Measurements from ENCODE around the gene PARP12. TPM values are rescaled to one million over a fixed set of nuclear protein-coding genes. Genes with fewer than 3 reads are reported as not detected.

The PARP12 gene
- polyA plus RNA-seq, 1 donor (not counting 4 experiments of a cell fraction or from before 2014, with no cell fraction given), result 66.0 TPM

DNA sequence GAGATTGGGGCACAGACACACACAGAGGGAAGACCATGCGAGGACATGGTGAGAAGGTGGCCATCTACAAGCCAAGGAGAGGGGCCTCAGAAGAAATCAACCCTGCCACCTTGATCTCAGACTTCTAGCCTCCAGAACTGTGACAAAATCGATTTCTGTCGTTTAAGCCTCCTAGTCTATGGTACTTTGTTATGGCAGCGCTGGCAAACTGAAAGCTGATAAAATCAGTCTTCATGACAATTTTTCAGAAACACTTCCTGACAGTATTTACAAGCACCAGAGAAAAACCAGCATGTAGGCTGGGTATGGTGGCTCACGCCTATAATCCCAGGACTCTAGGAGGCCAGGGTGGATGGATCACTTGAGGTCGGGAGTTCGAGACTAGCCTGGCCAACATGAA is 4.2 kb downstream of the PARP12 start:
- no peak for TF ChIP-seq CTCF (optimal IDR thresholded peaks at IDR 0.05 in 1 of 3, IDR thresholded peaks at IDR 0.05 in 1 of 3, conservative IDR thresholded peaks at IDR 0.05 in 1 of 3; ENCODE audit: extremely low read depth in 1 of 3, insufficient read depth in 2 of 3, low read length in 3 of 3)
- no peak for TF ChIP-seq EZH2 (IDR thresholded peaks at IDR 0.05; ENCODE audit: low read length)
- DNase-seq (ENCODE audit: low read depth, low spot score) (no peak), FAIRE-seq (no peak)
- H3K9ac ChIP-seq (ENCODE audit: control insufficient read depth, extremely low read depth, insufficient read depth, low read length), result no peak overlapping the region
- H3K9me1 ChIP-seq (ENCODE audit: control insufficient read depth, extremely low read depth, insufficient read depth, low read length), result no peaks in the 10 kb centered on the region
- peaks cover 7 to 12% of the 10 kb centered on the region in 2 experiments for H3K36me3 ChIP-seq (ENCODE audit: control insufficient read depth in 2 of 2, extremely low read depth in 1 of 2, insufficient read depth in 2 of 2, low read length in 2 of 2)
- peaks cover 4% of the 10 kb centered on the region for H4K20me1 ChIP-seq (ENCODE audit: control insufficient read depth, extremely low read depth, insufficient read depth, low read length)
- peaks cover 51% of the 10 kb centered on the region for H3K79me2 ChIP-seq (ENCODE audit: control insufficient read depth, insufficient read depth, low read length)
- no peak overlapping the region for H3K27ac ChIP-seq (ENCODE audit: control insufficient read depth, insufficient read depth, low read length)
- H3K4me2 ChIP-seq (ENCODE audit: control insufficient read depth, extremely low read depth, insufficient read depth, low read depth, low read length), result no peak overlapping the region
- H3K9me3 ChIP-seq (ENCODE audit: control insufficient read depth, low read depth, low read length), result no peaks in the 10 kb centered on the region
- peaks cover 37% of the 10 kb centered on the region for H3K4me1 ChIP-seq (ENCODE audit: control insufficient read depth, extremely low read depth, insufficient read depth, low read length)
- no peak overlapping the region for H2AFZ ChIP-seq (ENCODE audit: control insufficient read depth, low read length)
- no peak overlapping the region for H3K4me3 ChIP-seq (ENCODE audit: control insufficient read depth in 2 of 3, extremely low read depth in 1 of 3, insufficient read depth in 2 of 3, low read depth in 1 of 3, low read length in 3 of 3)
- dilution Hi-C loops (cut with MboI; ENCODE audit: extremely low pct_ligation_motif_present, low sequenced_read_pairs), result no loop called here
- H3K27me3 ChIP-seq (ENCODE audit: control insufficient read depth, extremely low read depth, insufficient read depth, low read length), result no peaks in the 10 kb centered on the region

- TF ChIP-seq EZH2 (IDR thresholded peaks at IDR 0.05; ENCODE audit: low read length) (no peak), CTCF (optimal IDR thresholded peaks at IDR 0.05 in 1 of 3, IDR thresholded peaks at IDR 0.05 in 1 of 3, conservative IDR thresholded peaks at IDR 0.05 in 1 of 3; ENCODE audit: extremely low read depth in 1 of 3, insufficient read depth in 2 of 3, low read length in 3 of 3) (no peak)
- H3K27ac ChIP-seq (ENCODE audit: control insufficient read depth, insufficient read depth, low read length), result no peak overlapping the region
- H3K9me3 ChIP-seq (ENCODE audit: control insufficient read depth, low read depth, low read length), result no peaks in the 10 kb centered on the region
- H4K20me1 ChIP-seq (ENCODE audit: control insufficient read depth, extremely low read depth, insufficient read depth, low read length), result peaks cover 4% of the 10 kb centered on the region
- H3K4me1 ChIP-seq (ENCODE audit: control insufficient read depth, extremely low read depth, insufficient read depth, low read length), result peaks cover 37% of the 10 kb centered on the region
- dilution Hi-C loops (cut with MboI; ENCODE audit: extremely low pct_ligation_motif_present, low sequenced_read_pairs), result no loop called here
- H3K79me2 ChIP-seq (ENCODE audit: control insufficient read depth, insufficient read depth, low read length), result peaks cover 45% of the 10 kb centered on the region
- H3K4me3 ChIP-seq (ENCODE audit: control insufficient read depth in 2 of 3, extremely low read depth in 1 of 3, insufficient read depth in 2 of 3, low read depth in 1 of 3, low read length in 3 of 3), result no peak overlapping the region
- H3K27me3 ChIP-seq (ENCODE audit: control insufficient read depth, extremely low read depth, insufficient read depth, low read length), result no peaks in the 10 kb centered on the region
- H3K9ac ChIP-seq (ENCODE audit: control insufficient read depth, extremely low read depth, insufficient read depth, low read length), result no peak overlapping the region
- H3K9me1 ChIP-seq (ENCODE audit: control insufficient read depth, extremely low read depth, insufficient read depth, low read length), result no peaks in the 10 kb centered on the region
- DNase-seq (ENCODE audit: low read depth, low spot score) (no peak), FAIRE-seq (no peak)
- H3K36me3 ChIP-seq (ENCODE audit: control insufficient read depth in 2 of 2, extremely low read depth in 1 of 2, insufficient read depth in 2 of 2, low read length in 2 of 2), result peaks cover 7 to 12% of the 10 kb centered on the region in 2 experiments
- H2AFZ ChIP-seq (ENCODE audit: control insufficient read depth, low read length), result no peak overlapping the region
- H3K4me2 ChIP-seq (ENCODE audit: control insufficient read depth, extremely low read depth, insufficient read depth, low read depth, low read length), result no peak overlapping the region
Observed at GRCh38 chr7:140057143-140057535, 5.6 kb downstream of the PARP12 start.

All from keratinocyte (primary cell).